Esophagus muscularis mucosa (tissue), 3 donors: Measurements from ENCODE around the gene ZBTB32.

Source experiments
- CTCF ChIP-seq, 3 experiments: fragments of 200-600 bp in 2 of 3; fragments of 450-650 bp in 1 of 3; sonication (generic) in 2 of 3; IDR thresholded peaks; one replicate each; pipeline ENCODE4 v1.5.1; 2017 to 2019; ENCODE audit warnings: antibody characterized with exemption in 3 of 3, mild to moderate bottlenecking in 2 of 3, moderate library complexity in 1 of 3
- POLR2A ChIP-seq: fragments of 450-650 bp; IDR thresholded peaks from one replicate; pipeline ENCODE4 v1.6.1; 2017; ENCODE audit warnings: antibody characterized with exemption, moderate library complexity, mild to moderate bottlenecking, low read depth
- POLR2AphosphoS5 ChIP-seq, 2 donors: sonication (generic); formaldehyde crosslinking; IDR thresholded peaks; one replicate each; pipeline ENCODE4 v1.6.1; 2017; ENCODE audit warnings: antibody characterized with exemption in 2 of 2

- no peak for TF ChIP-seq CTCF (IDR thresholded peaks at IDR 0.05)
- TF ChIP-seq POLR2A, result no peak
- no peak for TF ChIP-seq POLR2AphosphoS5 (IDR thresholded peaks at IDR 0.05)
Observed at GRCh38 chr19:35669566-35669965, 34.8 kb upstream of the ZBTB32 start.
